ENCODE data around the gene RBMS1.

The RBMS1 gene

GRCh38 chr2:160334028-160334741 is 159.4 kb downstream of the RBMS1 start:
- H3K27me3 ChIP-seq (ENCODE audit: insufficient read depth, low read length), result no peaks in the 10 kb centered on the region
- H3K27ac ChIP-seq (ENCODE audit: low read length), result no peak overlapping the region
- no peaks in the 10 kb centered on the region for H3K4me1 ChIP-seq (ENCODE audit: insufficient read depth, low read length)
- H3K4me3 ChIP-seq (ENCODE audit: low read length), result no peak overlapping the region
- H3K9ac ChIP-seq (ENCODE audit: low read depth, low read length), result no peak overlapping the region
- no peaks in the 10 kb centered on the region for H3K36me3 ChIP-seq (ENCODE audit: insufficient read depth, low read depth, low read length)
- H3K9me3 ChIP-seq (ENCODE audit: insufficient read depth, low read depth, low read length), result no peaks in the 10 kb centered on the region

- no peaks in the 10 kb centered on the region for H3K36me3 ChIP-seq (ENCODE audit: insufficient read depth, low read depth, low read length)
Observed at GRCh38 chr2:160333324-160334027, 160.1 kb downstream of the RBMS1 start.

GRCh38 chr2:160332318-160332717 is 161.3 kb downstream of the RBMS1 start:
- Histone ChIP-seq H3K9me3 (ENCODE audit: insufficient read depth, low read depth, low read length) (no peaks in the 10 kb centered on the region), H3K4me3 (ENCODE audit: low read length) (no peak overlapping the region), H3K9ac (ENCODE audit: low read depth, low read length) (no peak overlapping the region), H3K4me1 (ENCODE audit: insufficient read depth, low read length) (no peaks in the 10 kb centered on the region), H3K27me3 (ENCODE audit: insufficient read depth, low read length) (no peaks in the 10 kb centered on the region), H3K27ac (ENCODE audit: low read length) (no peak overlapping the region), H3K36me3 (ENCODE audit: insufficient read depth, low read depth, low read length) (no peaks in the 10 kb centered on the region)

More at GRCh38 chr2:160333324-160334027, 160.1 kb downstream of the RBMS1 start:
- Histone ChIP-seq H3K27me3 (ENCODE audit: insufficient read depth, low read length) (no peaks in the 10 kb centered on the region), H3K9me3 (ENCODE audit: insufficient read depth, low read depth, low read length) (no peaks in the 10 kb centered on the region), H3K4me1 (ENCODE audit: insufficient read depth, low read length) (no peaks in the 10 kb centered on the region), H3K4me3 (ENCODE audit: low read length) (no peak overlapping the region), H3K27ac (ENCODE audit: low read length) (no peak overlapping the region), H3K9ac (ENCODE audit: low read depth, low read length) (no peak overlapping the region)

GRCh38 chr2:160331258-160332025 is 162.2 kb downstream of the RBMS1 start:
- H3K27ac ChIP-seq (ENCODE audit: low read length), result no peak overlapping the region
- no peaks in the 10 kb centered on the region for H3K36me3 ChIP-seq (ENCODE audit: insufficient read depth, low read depth, low read length)
- H3K4me3 ChIP-seq (ENCODE audit: low read length), result no peak overlapping the region
- H3K9me3 ChIP-seq (ENCODE audit: insufficient read depth, low read depth, low read length), result no peaks in the 10 kb centered on the region
- H3K4me1 ChIP-seq (ENCODE audit: insufficient read depth, low read length), result no peaks in the 10 kb centered on the region; the same call in 1 of the 2 replicates
- H3K9ac ChIP-seq (ENCODE audit: low read depth, low read length), result no peak overlapping the region
- no peaks in the 10 kb centered on the region for H3K27me3 ChIP-seq (ENCODE audit: insufficient read depth, low read length)

- Histone ChIP-seq H3K27me3 (ENCODE audit: insufficient read depth, low read length) (no peaks in the 10 kb centered on the region), H3K27ac (ENCODE audit: low read length) (no peak overlapping the region), H3K4me3 (ENCODE audit: low read length) (no peak overlapping the region), H3K9me3 (ENCODE audit: insufficient read depth, low read depth, low read length) (no peaks in the 10 kb centered on the region), H3K36me3 (ENCODE audit: insufficient read depth, low read depth, low read length) (no peaks in the 10 kb centered on the region), H3K9ac (ENCODE audit: low read depth, low read length) (no peak overlapping the region), H3K4me1 (ENCODE audit: insufficient read depth, low read length) (no peaks in the 10 kb centered on the region; the same call in 1 of the 2 replicates)
Observed at GRCh38 chr2:160328811-160329527, 164.6 kb downstream of the RBMS1 start.

GRCh38 chr2:160326786-160327185 is 166.8 kb downstream of the RBMS1 start:
- Histone ChIP-seq H3K27me3 (ENCODE audit: insufficient read depth, low read length) (no peaks in the 10 kb centered on the region), H3K9ac (ENCODE audit: low read depth, low read length) (no peak overlapping the region), H3K36me3 (ENCODE audit: insufficient read depth, low read depth, low read length) (no peaks in the 10 kb centered on the region), H3K4me1 (ENCODE audit: insufficient read depth, low read length) (no peaks in the 10 kb centered on the region; the same call in 1 of the 2 replicates), H3K4me3 (ENCODE audit: low read length) (no peak overlapping the region), H3K9me3 (ENCODE audit: insufficient read depth, low read depth, low read length) (no peaks in the 10 kb centered on the region), H3K27ac (ENCODE audit: low read length) (no peak overlapping the region)

- no peaks in the 10 kb centered on the region for H3K27me3 ChIP-seq (ENCODE audit: insufficient read depth, low read length)
- H3K4me1 ChIP-seq (ENCODE audit: insufficient read depth, low read length), result no peaks in the 10 kb centered on the region; the same call in 1 of the 2 replicates
- H3K4me3 ChIP-seq (ENCODE audit: low read length), result no peak overlapping the region
- H3K36me3 ChIP-seq (ENCODE audit: insufficient read depth, low read depth, low read length), result no peaks in the 10 kb centered on the region
- no peak overlapping the region for H3K9ac ChIP-seq (ENCODE audit: low read depth, low read length)
- no peak overlapping the region for H3K27ac ChIP-seq (ENCODE audit: low read length)
- H3K9me3 ChIP-seq (ENCODE audit: insufficient read depth, low read depth, low read length), result no peaks in the 10 kb centered on the region
Observed at GRCh38 chr2:160325418-160325817, 168.2 kb downstream of the RBMS1 start.

- Histone ChIP-seq H3K27me3 (ENCODE audit: insufficient read depth, low read length) (no peaks in the 10 kb centered on the region), H3K4me1 (ENCODE audit: insufficient read depth, low read length) (no peaks in the 10 kb centered on the region; the same call in 1 of the 2 replicates), H3K27ac (ENCODE audit: low read length) (no peak overlapping the region), H3K9ac (ENCODE audit: low read depth, low read length) (no peak overlapping the region), H3K4me3 (ENCODE audit: low read length) (no peak overlapping the region), H3K36me3 (ENCODE audit: insufficient read depth, low read depth, low read length) (no peaks in the 10 kb centered on the region), H3K9me3 (ENCODE audit: insufficient read depth, low read depth, low read length) (no peaks in the 10 kb centered on the region)
Observed at GRCh38 chr2:160324917-160325316, 168.7 kb downstream of the RBMS1 start.

GRCh38 chr2:160324161-160324800 is 169.3 kb downstream of the RBMS1 start:
- Histone ChIP-seq H3K4me3 (ENCODE audit: low read length) (no peak overlapping the region), H3K9ac (ENCODE audit: low read depth, low read length) (no peak overlapping the region), H3K9me3 (ENCODE audit: insufficient read depth, low read depth, low read length) (no peaks in the 10 kb centered on the region), H3K36me3 (ENCODE audit: insufficient read depth, low read depth, low read length) (no peaks in the 10 kb centered on the region), H3K27me3 (ENCODE audit: insufficient read depth, low read length) (no peaks in the 10 kb centered on the region), H3K27ac (ENCODE audit: low read length) (no peak overlapping the region), H3K4me1 (ENCODE audit: insufficient read depth, low read length) (no peaks in the 10 kb centered on the region; the same call in 1 of the 2 replicates)

GRCh38 chr2:160322320-160322719 is 171.3 kb downstream of the RBMS1 start:
- Histone ChIP-seq H3K36me3 (ENCODE audit: insufficient read depth, low read depth, low read length) (no peaks in the 10 kb centered on the region), H3K27me3 (ENCODE audit: insufficient read depth, low read length) (no peaks in the 10 kb centered on the region), H3K9me3 (ENCODE audit: insufficient read depth, low read depth, low read length) (no peaks in the 10 kb centered on the region), H3K27ac (ENCODE audit: low read length) (no peak overlapping the region), H3K4me1 (ENCODE audit: insufficient read depth, low read length) (no peaks in the 10 kb centered on the region; the same call in 1 of the 2 replicates), H3K4me3 (ENCODE audit: low read length) (no peak overlapping the region), H3K9ac (ENCODE audit: low read depth, low read length) (no peak overlapping the region)

- no peaks in the 10 kb centered on the region for H3K9me3 ChIP-seq (ENCODE audit: insufficient read depth, low read depth, low read length)
- H3K9ac ChIP-seq (ENCODE audit: low read depth, low read length), result no peak overlapping the region
- H3K4me3 ChIP-seq (ENCODE audit: low read length), result no peak overlapping the region
- no peaks in the 10 kb centered on the region for H3K27me3 ChIP-seq (ENCODE audit: insufficient read depth, low read length)
- no peak overlapping the region for H3K27ac ChIP-seq (ENCODE audit: low read length)
- no peaks in the 10 kb centered on the region for H3K36me3 ChIP-seq (ENCODE audit: insufficient read depth, low read depth, low read length)
- H3K4me1 ChIP-seq (ENCODE audit: insufficient read depth, low read length), result no peaks in the 10 kb centered on the region
Observed at GRCh38 chr2:160321006-160321405, 172.6 kb downstream of the RBMS1 start.
